ENCODE results near the gene BBS7.

GRCh38 chr4:121800961-121801714 is 69.1 kb downstream of the BBS7 start, which contains the start of gene EXOSC9:
- TF ChIP-seq POLR2A (IDR thresholded peaks at IDR 0.05) (peak in 1 of 2 donors; percentile 72), CTCF (IDR thresholded peaks at IDR 0.05) (no peak)

All from heart left ventricle (tissue), 13 donors.